HFF-Myc (cell line): Measurements from ENCODE around the gene RIN3.

Experiments used
- DNase-seq: peaks from one replicate; pipeline ENCODE4 v3.0.0-alpha.2; 2011; ENCODE audit warnings: low read depth; ENCODE audit errors: extremely low read depth
- H3K4me3 ChIP-seq: replicated peaks from 2 replicates; pipeline ENCODE4 v1.5.1; 2011; ENCODE audit warnings: low read depth, mild to moderate bottlenecking, control low read depth, low read length
- CTCF ChIP-seq: IDR thresholded peaks from 2 replicates; pipeline ENCODE4 v1.5.1; 2012; ENCODE audit warnings: mild to moderate bottlenecking, low read depth, low read length, control low read depth; ENCODE audit errors: missing control alignments

RIN3 gene

DNA sequence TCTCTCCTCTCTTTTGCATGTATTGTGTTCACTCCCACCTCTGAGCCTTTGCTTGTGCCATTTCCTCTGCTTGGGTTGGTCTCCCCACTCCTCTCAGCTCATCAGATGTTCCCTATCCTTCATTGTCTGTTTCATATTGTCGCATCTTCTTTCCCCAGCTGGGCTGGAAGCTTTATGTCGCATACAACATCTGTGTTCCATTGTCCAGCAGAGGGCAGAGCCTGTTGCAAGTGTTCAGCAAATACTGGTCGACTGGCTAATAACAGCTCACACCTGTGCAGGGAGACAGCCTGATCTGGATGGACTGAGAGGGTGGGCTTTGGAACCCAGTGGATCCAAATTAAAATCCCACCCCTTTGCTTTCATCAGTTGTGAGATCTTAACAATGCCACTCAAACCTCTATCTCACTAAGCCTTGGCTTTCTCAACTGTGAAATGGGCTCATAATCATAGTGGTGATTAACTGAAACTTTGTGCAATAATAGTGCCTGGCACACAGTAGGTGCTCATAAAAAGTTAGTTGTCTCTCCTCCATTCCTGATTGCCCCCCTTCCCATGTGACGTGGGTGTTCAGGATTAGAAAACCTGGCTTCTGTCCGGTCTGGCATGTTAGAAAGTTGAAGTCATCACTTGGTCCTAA, 75.8 kb downstream of the RIN3 start:
- DNase-seq: peak; percentile 29
- H3K4me3 ChIP-seq: no peak overlapping the region
- TF ChIP-seq CTCF: peak; percentile 56

DNA sequence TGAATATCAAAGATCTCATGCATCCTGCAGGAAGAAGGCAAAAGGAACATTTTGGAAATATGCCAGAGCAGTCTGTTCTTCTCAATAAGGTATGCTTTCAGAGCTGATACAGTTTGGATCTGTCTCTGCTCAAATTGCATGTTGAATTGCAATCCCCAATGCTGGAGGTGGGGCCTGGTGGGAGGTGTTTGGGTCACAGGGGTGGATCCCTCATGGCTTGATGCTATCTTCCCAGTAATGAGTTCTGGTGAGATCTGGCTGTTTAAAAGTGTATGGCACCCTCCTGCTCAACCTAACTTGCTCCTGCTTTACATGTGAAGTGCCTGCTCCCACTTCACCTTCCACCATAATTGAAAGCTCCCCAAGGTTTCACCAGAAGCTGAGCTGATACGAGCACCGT, 76.6 kb downstream of the RIN3 start:
- H3K4me3 ChIP-seq: no peak overlapping the region
- no peak for TF ChIP-seq CTCF
- no peak for DNase-seq

GRCh38 chr14:92590941-92591340, 77.4 kb downstream of the RIN3 start:
- TF ChIP-seq CTCF: no peak
- no peak overlapping the region for H3K4me3 ChIP-seq
- DNase-seq: no peak

GRCh38 chr14:92591346-92591745, 77.8 kb downstream of the RIN3 start:
- no peak overlapping the region for H3K4me3 ChIP-seq
- TF ChIP-seq CTCF: no peak
- DNase-seq: no peak

DNA sequence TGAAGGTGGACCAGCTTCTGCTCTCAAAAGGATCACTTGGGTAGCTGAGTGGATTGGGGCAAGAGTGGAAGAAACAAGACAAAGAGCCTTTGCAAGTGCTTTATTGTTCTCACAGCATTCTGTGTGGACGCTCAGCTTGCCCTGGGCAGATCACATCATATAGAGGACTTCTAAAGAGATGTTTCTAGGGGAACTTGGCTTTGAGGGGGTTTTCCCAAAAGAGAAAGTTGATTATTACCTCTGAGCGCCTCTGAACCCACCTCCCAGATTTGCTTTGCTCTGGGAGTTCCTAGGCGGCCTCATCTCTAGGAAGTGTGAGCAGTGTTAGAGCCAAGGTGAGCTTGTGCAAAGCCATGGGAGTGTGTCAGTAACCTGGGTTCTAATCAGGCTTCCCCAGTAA, 81.7 kb downstream of the RIN3 start:
- no peak for DNase-seq
- TF ChIP-seq CTCF: no peak
- H3K4me3 ChIP-seq: no peak overlapping the region

- TF ChIP-seq CTCF: no peak
- no peak for DNase-seq
- H3K4me3 ChIP-seq: no peak overlapping the region
Observed at GRCh38 chr14:92596331-92596907, 82.8 kb downstream of the RIN3 start.
